Vagina (tissue), 2 donors: Measurements from ENCODE around the gene HJV. TPM values are rescaled to one million over a fixed set of nuclear protein-coding genes. Genes with fewer than 3 reads are reported as not detected.
A peak's percentile ranks its signal among the peaks of the same experiment; 100 is the strongest.

ENCODE experiments used
- DNase-seq, 2 donors: peaks; one replicate each; pipeline ENCODE4 v3.0.0-alpha.2; 2017; ENCODE audit errors: extremely low spot score in 2 of 2
- H3K27ac ChIP-seq: fragments of 200-600 bp; sonication (generic); one replicate; pipeline ENCODE4 v1.5.1; 2019
- H3K27me3 ChIP-seq: fragments of 200-600 bp; sonication (generic); one replicate; pipeline ENCODE4 v1.5.1; 2019
- H3K36me3 ChIP-seq, 2 donors: fragments of 200-600 bp; sonication (generic); one replicate each; pipeline ENCODE4 v1.5.1; 2017 to 2019
- H3K4me1 ChIP-seq: fragments of 200-600 bp; sonication (generic); one replicate; pipeline ENCODE4 v1.5.1; 2019
- H3K4me3 ChIP-seq, 2 donors: fragments of 200-600 bp; sonication (generic); 1 replicate in 1 of 2; 2 replicates in 1 of 2; pipeline ENCODE4 v1.5.1; 2016 to 2019
- H3K9me3 ChIP-seq: fragments of 200-600 bp; sonication (generic); one replicate; pipeline ENCODE4 v1.5.1; 2019
- POLR2A ChIP-seq, 2 donors: fragments of 450-650 bp; IDR thresholded peaks; one replicate each; pipeline ENCODE4 v1.6.1; 2017; ENCODE audit warnings: antibody characterized with exemption in 2 of 2, mild to moderate bottlenecking in 2 of 2, moderate library complexity in 2 of 2
- POLR2AphosphoS5 ChIP-seq, 2 donors: sonication (generic); formaldehyde crosslinking; IDR thresholded peaks; one replicate each; pipeline ENCODE4 v1.9.0; 2017; ENCODE audit warnings: antibody characterized with exemption in 2 of 2, mild to moderate bottlenecking in 2 of 2, low read depth in 1 of 2; ENCODE audit not compliant: insufficient read depth in 1 of 2
- intact Hi-C: fragments of 100-400 bp; cut with DNase I; formaldehyde crosslinking; loops from one replicate; pipeline ENCODE4 v1.15.1; 2023
- total RNA-seq: library from RNA; depleted of rRNA; stranded (reverse); fragments of >200 nt; gene quantifications from one replicate; pipeline ENCODE4 v1.2.3, GENCODE V29; 2016
- TF ChIP-seq, protein P1 (sequence below), 3 experiments: fragments of 450-650 bp in 2 of 3; fragments of 200-600 bp in 1 of 3; sonication (generic) in 1 of 3; IDR thresholded peaks; one replicate each; pipeline ENCODE4 v1.5.1; 2017 to 2019; ENCODE audit warnings: antibody characterized with exemption in 3 of 3, mild to moderate bottlenecking in 2 of 3, moderate library complexity in 2 of 3

HJV gene
- total RNA-seq, 1 donor from 2014 or later = not detected

DNA sequence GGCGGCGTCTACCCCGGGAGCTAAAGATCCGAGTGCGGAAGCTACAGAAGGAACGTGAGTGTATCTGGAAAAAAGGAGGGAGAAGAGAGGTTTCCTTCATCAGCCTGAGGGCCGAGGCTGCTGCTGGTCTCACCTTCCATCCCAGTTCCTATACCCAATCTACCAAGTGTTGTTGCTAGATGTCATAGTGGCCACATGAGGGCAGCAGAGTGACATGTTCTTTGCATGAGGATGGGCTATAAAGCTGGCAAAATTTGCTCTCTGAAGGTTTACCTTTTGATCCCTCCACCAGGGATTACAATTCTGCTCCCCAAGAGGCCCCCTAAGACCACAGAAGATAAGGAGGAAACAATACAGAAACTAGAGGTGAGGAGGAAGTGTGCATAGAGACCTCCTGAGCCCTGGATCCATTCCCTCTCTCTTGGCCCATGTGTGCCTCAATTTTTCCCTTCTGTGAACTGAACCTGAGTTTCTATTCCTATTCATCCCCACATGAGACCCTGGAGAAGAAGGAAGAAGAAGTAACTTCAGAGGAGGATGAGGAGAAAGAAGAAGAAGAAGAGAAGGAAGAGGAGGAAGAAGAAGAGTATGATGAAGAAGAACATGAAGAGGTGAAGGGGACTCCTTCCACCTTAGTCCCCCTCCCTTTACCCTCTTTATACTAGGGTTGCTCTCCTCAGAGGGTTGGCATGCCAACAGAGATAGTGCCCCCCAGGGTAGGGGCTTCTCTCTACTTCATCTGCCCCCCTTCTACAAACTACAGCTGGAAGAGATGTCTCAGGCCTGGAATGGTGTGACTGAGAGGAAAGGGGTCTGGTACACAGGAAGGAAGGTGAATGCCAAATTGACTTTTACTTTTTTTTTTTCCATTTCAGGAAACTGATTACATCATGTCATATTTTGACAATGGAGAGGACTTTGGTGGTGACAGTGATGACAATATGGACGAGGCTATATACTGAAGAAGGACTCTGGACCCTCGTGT is 43.8 kb downstream of the HJV start:
- TF ChIP-seq POLR2A (IDR thresholded peaks at IDR 0.05) (no peak), POLR2AphosphoS5 (IDR thresholded peaks at IDR 0.05; ENCODE audit: insufficient read depth in 1 of 2, low read depth in 1 of 2) (peak in 1 of 2 donors; percentile 79)
- TF ChIP-seq, protein P1, sequence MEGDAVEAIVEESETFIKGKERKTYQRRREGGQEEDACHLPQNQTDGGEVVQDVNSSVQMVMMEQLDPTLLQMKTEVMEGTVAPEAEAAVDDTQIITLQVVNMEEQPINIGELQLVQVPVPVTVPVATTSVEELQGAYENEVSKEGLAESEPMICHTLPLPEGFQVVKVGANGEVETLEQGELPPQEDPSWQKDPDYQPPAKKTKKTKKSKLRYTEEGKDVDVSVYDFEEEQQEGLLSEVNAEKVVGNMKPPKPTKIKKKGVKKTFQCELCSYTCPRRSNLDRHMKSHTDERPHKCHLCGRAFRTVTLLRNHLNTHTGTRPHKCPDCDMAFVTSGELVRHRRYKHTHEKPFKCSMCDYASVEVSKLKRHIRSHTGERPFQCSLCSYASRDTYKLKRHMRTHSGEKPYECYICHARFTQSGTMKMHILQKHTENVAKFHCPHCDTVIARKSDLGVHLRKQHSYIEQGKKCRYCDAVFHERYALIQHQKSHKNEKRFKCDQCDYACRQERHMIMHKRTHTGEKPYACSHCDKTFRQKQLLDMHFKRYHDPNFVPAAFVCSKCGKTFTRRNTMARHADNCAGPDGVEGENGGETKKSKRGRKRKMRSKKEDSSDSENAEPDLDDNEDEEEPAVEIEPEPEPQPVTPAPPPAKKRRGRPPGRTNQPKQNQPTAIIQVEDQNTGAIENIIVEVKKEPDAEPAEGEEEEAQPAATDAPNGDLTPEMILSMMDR (IDR thresholded peaks at IDR 0.05) = peak; percentile 72 to 93 (median 84)
- peak overlapping the region in 1 of 2 donors; percentile 10 for H3K4me3 ChIP-seq
- DNase-seq = peak in 1 of 2 donors; percentile 91
- H3K4me1 ChIP-seq = peaks cover 41% of the 10 kb centered on the region
- peak overlapping the region; percentile 95 for H3K27ac ChIP-seq
- H3K36me3 ChIP-seq = no peaks in the 10 kb centered on the region
- intact Hi-C loops = loop anchor here (2.0 kb wide), 1 partner anchor 19 kb away; the partner anchor contains the start of gene TXNIP
- no peaks in the 10 kb centered on the region for H3K9me3 ChIP-seq
- no peaks in the 10 kb centered on the region for H3K27me3 ChIP-seq

DNA sequence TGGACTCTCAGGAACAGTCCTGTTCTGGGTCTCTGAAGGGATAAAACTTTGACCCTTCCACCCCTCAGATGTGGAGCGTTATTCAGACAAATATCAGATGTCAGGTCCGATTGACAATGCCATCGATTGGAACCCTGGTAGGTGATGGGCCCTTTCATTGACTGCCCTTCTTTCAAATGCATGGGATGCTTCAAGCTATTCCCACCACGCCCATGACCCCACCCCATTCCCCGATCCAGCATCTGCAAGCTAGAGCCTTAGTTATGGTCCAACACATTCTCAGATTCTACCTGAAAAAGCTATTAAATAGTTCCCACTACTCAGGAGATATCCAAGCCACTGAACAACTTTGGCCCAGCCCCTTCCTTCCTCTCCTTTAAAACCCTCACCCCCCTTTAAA is 44.5 kb downstream of the HJV start:
- no peaks in the 10 kb centered on the region for H3K9me3 ChIP-seq
- H3K36me3 ChIP-seq = no peaks in the 10 kb centered on the region
- H3K4me3 ChIP-seq = no peak overlapping the region
- H3K27me3 ChIP-seq = no peaks in the 10 kb centered on the region
- peak overlapping the region; percentile 95 for H3K27ac ChIP-seq
- intact Hi-C loops = no loop called here
- peak in 1 of 2 donors; percentile 87 for DNase-seq
- H3K4me1 ChIP-seq = peaks cover 41% of the 10 kb centered on the region
- TF ChIP-seq, protein P1 (IDR thresholded peaks at IDR 0.05) = no peak
- no peak for TF ChIP-seq POLR2A (IDR thresholded peaks at IDR 0.05)

GRCh38 chr1:145975216-145975615 is 46.3 kb downstream of the HJV start:
- peak in 1 of 2 donors; percentile 86 for DNase-seq
- Histone ChIP-seq H3K27ac (no peak overlapping the region), H3K9me3 (no peaks in the 10 kb centered on the region), H3K27me3 (no peaks in the 10 kb centered on the region), H3K4me1 (peaks cover 29% of the 10 kb centered on the region), H3K4me3 (no peak overlapping the region), H3K36me3 (no peaks in the 10 kb centered on the region)
- no peak for TF ChIP-seq POLR2A (IDR thresholded peaks at IDR 0.05)
- TF ChIP-seq, protein P1 (IDR thresholded peaks at IDR 0.05) = no peak
- no peak for TF ChIP-seq POLR2AphosphoS5 (IDR thresholded peaks at IDR 0.05; ENCODE audit: insufficient read depth in 1 of 2, low read depth in 1 of 2)
- intact Hi-C loops = no loop called here

DNA sequence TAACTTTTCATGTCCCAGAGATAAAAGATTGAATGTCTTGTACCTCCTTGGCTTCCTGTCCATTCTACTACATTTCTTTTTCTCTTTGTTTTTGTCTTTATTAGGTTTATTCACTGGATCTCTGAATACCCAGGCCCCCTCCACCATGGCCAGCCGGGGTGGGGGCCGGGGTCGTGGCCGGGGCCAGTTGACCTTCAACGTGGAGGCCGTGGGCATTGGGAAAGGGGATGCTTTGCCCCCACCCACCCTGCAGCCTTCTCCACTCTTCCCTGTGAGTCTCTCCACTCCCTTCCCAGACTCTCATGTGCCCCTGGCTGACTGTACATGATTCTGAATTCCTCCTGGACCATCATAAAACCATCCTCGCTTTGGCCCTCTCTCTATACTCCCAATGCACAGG is 46.8 kb downstream of the HJV start:
- intact Hi-C loops = loop anchor here (1.0 kb wide), 1 partner anchor 36 kb away; no protein-coding TSS in a partner anchor
- Histone ChIP-seq H3K4me3 (no peak overlapping the region), H3K9me3 (no peaks in the 10 kb centered on the region), H3K4me1 (peaks cover 24% of the 10 kb centered on the region), H3K27me3 (no peaks in the 10 kb centered on the region), H3K36me3 (no peaks in the 10 kb centered on the region), H3K27ac (no peak overlapping the region)
- DNase-seq = no peak
- no peak for TF ChIP-seq POLR2AphosphoS5 (IDR thresholded peaks at IDR 0.05; ENCODE audit: insufficient read depth in 1 of 2, low read depth in 1 of 2)
- TF ChIP-seq POLR2A (IDR thresholded peaks at IDR 0.05) = no peak
- TF ChIP-seq, protein P1 (IDR thresholded peaks at IDR 0.05) = no peak

GRCh38 chr1:145972580-145972979 is 49.0 kb downstream of the HJV start:
- Histone ChIP-seq H3K27me3 (no peaks in the 10 kb centered on the region), H3K36me3 (no peaks in the 10 kb centered on the region), H3K4me3 (no peak overlapping the region), H3K9me3 (no peaks in the 10 kb centered on the region), H3K4me1 (peaks cover 5% of the 10 kb centered on the region), H3K27ac (no peak overlapping the region)
- TF ChIP-seq POLR2AphosphoS5 (IDR thresholded peaks at IDR 0.05; ENCODE audit: insufficient read depth in 1 of 2, low read depth in 1 of 2) (no peak), POLR2A (IDR thresholded peaks at IDR 0.05) (no peak)
- TF ChIP-seq, protein P1 (IDR thresholded peaks at IDR 0.05) = no peak
- no peak for DNase-seq
- intact Hi-C loops = no loop called here
